Endodermal cell (in vitro differentiated cells): ENCODE results near the gene FMNL2. TPM values are rescaled to one million over a fixed set of nuclear protein-coding genes. Genes with fewer than 3 reads are reported as not detected.

Source experiments
- DNase-seq: peaks from one replicate; pipeline ENCODE4 v3.0.0-alpha.2; 2017
- H3K27ac ChIP-seq: 2 replicates; pipeline ENCODE4 v1.5.1; 2013; ENCODE audit warnings: mild to moderate bottlenecking, low read depth, low read length, moderate library complexity
- H3K27me3 ChIP-seq: 2 replicates; pipeline ENCODE4 v1.6.1; 2013; ENCODE audit warnings: mild to moderate bottlenecking, low read length, moderate library complexity; ENCODE audit not compliant: insufficient read depth, control insufficient read depth, poor library complexity, severe bottlenecking
- H3K36me3 ChIP-seq: 2 replicates; pipeline ENCODE4 v1.7.0; 2013; ENCODE audit warnings: mild to moderate bottlenecking, low read length, moderate library complexity; ENCODE audit not compliant: control insufficient read depth, insufficient read depth
- H3K4me1 ChIP-seq: one replicate; pipeline ENCODE4 v1.7.0; 2013; ENCODE audit warnings: low read length; ENCODE audit not compliant: control insufficient read depth, insufficient read depth
- H3K4me3 ChIP-seq: 2 replicates; pipeline ENCODE4 v1.5.1; 2013; ENCODE audit warnings: mild to moderate bottlenecking, low read length, moderate library complexity
- H3K9ac ChIP-seq: 2 replicates; pipeline ENCODE4 v1.6.1; 2013; ENCODE audit warnings: mild to moderate bottlenecking, low read length, moderate library complexity; ENCODE audit not compliant: poor library complexity, severe bottlenecking; ENCODE audit errors: extremely low read depth
- H3K9me3 ChIP-seq: 2 replicates; pipeline ENCODE4 v1.6.1; 2013; ENCODE audit warnings: mild to moderate bottlenecking, low read length, moderate library complexity; ENCODE audit not compliant: control insufficient read depth
- H3K27ac Mint-ChIP-seq: 2 replicates; pipeline ENCODE4 v1.8.0; 2020; ENCODE audit warnings: mixed read lengths
- H3K27me3 Mint-ChIP-seq: 2 replicates; pipeline ENCODE4 v1.8.0; 2021; ENCODE audit warnings: mild to moderate bottlenecking, mixed read lengths; ENCODE audit not compliant: insufficient read depth
- H3K36me3 Mint-ChIP-seq: 2 replicates; pipeline ENCODE4 v1.8.0; 2020; ENCODE audit warnings: low read depth, mixed read lengths
- H3K4me1 Mint-ChIP-seq: 2 replicates; pipeline ENCODE4 v1.8.0; 2020; ENCODE audit warnings: mixed read lengths
- H3K4me3 Mint-ChIP-seq: 2 replicates; pipeline ENCODE4 v1.8.0; 2020; ENCODE audit warnings: mild to moderate bottlenecking, moderate library complexity, mixed read lengths
- H3K9me3 Mint-ChIP-seq: 2 replicates; pipeline ENCODE4 v1.8.0; 2020; ENCODE audit warnings: mild to moderate bottlenecking, mixed read lengths
- WGBS, 2 experiments: methylation state at CpG; one replicate each; pipeline versions ENCODE4 v1.1.5 to v1.1.7; 2013; ENCODE audit warnings: missing lambda C conversion rate in 2 of 2, mixed read lengths in 1 of 2; ENCODE audit not compliant: insufficient coverage in 1 of 2, insufficient read length in 1 of 2; 5-methylcytosine and 5-hydroxymethylcytosine counted together
- total RNA-seq, 2 donors: library from RNA; stranded (reverse); fragmentation: NEBNext Ultra II Directional in 1 of 2; extraction: Animal tissue kit (Norgen Biotek cat#: 25700) in 1 of 2; gene quantifications; 2 replicates in 1 of 2; 3 replicates in 1 of 2; pipeline ENCODE4 v1.2.1, GENCODE V29; 2021
- TF ChIP-seq, protein P1 (sequence below): fragments of 200-600 bp; sonication (generic); conservative IDR thresholded peaks from 2 replicates; pipeline ENCODE4 v1.5.0; 2021; ENCODE audit warnings: antibody characterized with exemption, mild to moderate bottlenecking

Gene FMNL2
- total RNA-seq, 2 donors from 2014 or later = 49.4 to 51.8 TPM

DNA sequence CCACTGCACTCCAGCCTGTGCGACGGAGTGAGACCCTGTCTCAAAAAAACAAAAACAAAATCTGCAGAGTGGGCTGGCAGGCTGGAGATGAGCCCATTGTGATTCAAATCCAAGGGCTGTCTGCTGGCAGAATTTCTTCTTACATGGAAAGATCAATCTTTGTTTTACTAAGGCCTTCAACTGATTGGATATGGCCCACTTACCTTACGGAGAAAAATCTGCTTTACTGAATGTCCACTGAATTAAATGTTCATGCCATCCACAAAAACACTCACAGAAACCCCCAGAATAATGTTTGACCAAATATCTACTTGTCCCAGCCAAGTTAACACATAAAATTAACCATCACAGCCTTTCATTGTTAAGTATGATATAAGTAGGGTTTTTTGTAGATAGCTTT lies 8.3 kb upstream of the FMNL2 start:
- Mint-ChIP-seq H3K27me3 (no peaks in the 10 kb centered on the region), H3K27ac (no peak overlapping the region), H3K4me1 (peaks cover 3% of the 10 kb centered on the region), H3K9me3 (no peaks in the 10 kb centered on the region), H3K36me3 (no peaks in the 10 kb centered on the region), H3K4me3 (no peak overlapping the region)
- TF ChIP-seq, protein P1, sequence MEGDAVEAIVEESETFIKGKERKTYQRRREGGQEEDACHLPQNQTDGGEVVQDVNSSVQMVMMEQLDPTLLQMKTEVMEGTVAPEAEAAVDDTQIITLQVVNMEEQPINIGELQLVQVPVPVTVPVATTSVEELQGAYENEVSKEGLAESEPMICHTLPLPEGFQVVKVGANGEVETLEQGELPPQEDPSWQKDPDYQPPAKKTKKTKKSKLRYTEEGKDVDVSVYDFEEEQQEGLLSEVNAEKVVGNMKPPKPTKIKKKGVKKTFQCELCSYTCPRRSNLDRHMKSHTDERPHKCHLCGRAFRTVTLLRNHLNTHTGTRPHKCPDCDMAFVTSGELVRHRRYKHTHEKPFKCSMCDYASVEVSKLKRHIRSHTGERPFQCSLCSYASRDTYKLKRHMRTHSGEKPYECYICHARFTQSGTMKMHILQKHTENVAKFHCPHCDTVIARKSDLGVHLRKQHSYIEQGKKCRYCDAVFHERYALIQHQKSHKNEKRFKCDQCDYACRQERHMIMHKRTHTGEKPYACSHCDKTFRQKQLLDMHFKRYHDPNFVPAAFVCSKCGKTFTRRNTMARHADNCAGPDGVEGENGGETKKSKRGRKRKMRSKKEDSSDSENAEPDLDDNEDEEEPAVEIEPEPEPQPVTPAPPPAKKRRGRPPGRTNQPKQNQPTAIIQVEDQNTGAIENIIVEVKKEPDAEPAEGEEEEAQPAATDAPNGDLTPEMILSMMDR = no peak
- WGBS, 2 experiments = 94 to 100% methylated on average over 1 to 3 of the region's 3 CpGs
- no peaks in the 10 kb centered on the region for H3K4me1 ChIP-seq
- H3K4me3 ChIP-seq = no peak overlapping the region
- H3K36me3 ChIP-seq = no peaks in the 10 kb centered on the region
- DNase-seq = no peak
- H3K9me3 ChIP-seq = no peaks in the 10 kb centered on the region
- no peak overlapping the region for H3K9ac ChIP-seq
- H3K27me3 ChIP-seq = no peaks in the 10 kb centered on the region
- H3K27ac ChIP-seq = no peak overlapping the region

DNA sequence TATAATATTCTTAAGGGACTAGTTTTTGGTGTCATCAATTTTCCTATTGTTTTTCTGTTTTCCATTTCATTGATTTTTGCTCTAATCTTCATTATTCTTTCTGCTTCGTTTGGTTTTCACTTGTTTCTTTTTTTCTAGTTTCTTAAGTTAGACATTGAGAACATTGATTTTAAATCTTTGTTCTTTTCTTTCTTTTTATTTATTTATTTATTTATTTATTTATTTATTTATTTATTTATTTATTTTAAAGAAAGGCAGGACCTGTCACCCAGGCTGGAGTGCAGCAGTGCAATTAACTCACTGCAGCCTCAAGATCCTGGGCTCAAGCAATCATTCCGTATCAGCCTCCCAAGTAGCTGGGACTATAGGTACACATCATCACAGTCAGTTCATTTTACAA lies 7.0 kb upstream of the FMNL2 start:
- 90 to 99% methylated on average over 1 to 2 of the region's 2 CpGs for whole genome bisulfite sequencing, 2 experiments
- no peaks in the 10 kb centered on the region for H3K27me3 ChIP-seq
- H3K4me1 Mint-ChIP-seq = peaks cover 3% of the 10 kb centered on the region
- H3K27ac Mint-ChIP-seq = no peak overlapping the region
- DNase-seq = no peak
- no peaks in the 10 kb centered on the region for H3K36me3 ChIP-seq
- H3K27ac ChIP-seq = no peak overlapping the region
- H3K4me1 ChIP-seq = no peaks in the 10 kb centered on the region
- H3K9me3 ChIP-seq = no peaks in the 10 kb centered on the region
- H3K4me3 ChIP-seq = no peak overlapping the region
- H3K27me3 Mint-ChIP-seq = peaks cover 3% of the 10 kb centered on the region
- no peaks in the 10 kb centered on the region for H3K9me3 Mint-ChIP-seq
- H3K4me3 Mint-ChIP-seq = no peak overlapping the region
- TF ChIP-seq, protein P1 = no peak
- no peak overlapping the region for H3K9ac ChIP-seq
- H3K36me3 Mint-ChIP-seq = no peaks in the 10 kb centered on the region

DNA sequence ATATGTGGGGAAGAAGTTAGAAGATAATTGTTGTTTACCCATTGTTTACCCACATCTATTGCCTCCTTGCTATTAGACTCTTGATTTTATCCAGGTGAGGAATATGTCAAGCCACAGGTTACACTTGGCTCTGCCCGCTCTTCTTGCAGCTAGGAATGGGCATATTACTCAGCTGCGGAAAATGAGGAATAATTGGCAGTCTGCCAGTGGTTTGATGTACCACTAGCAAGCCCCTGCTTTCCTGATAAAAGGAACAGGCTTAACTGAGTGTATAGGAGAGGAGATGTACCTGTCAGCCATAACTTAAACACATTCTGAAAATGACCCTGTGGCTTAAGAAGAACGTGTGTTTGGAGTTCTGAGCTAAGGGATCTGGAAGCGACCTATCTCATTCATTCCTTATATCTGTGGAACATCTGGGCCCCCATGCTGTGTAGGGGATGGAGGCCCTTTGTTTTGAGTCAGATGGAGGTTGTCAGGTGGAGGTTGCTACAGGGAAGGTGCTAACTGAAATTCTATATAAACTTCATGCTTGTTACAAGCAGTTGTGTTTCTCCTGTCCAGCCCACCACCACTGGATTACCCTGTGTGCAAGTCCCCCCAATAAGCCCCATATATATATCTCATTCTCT lies 4.6 kb upstream of the FMNL2 start:
- 72 to 93% methylated on average over 2 to 4 of the region's 4 CpGs for WGBS, 2 experiments
- peaks cover 5% of the 10 kb centered on the region for H3K4me1 ChIP-seq
- Mint-ChIP-seq H3K9me3 (no peaks in the 10 kb centered on the region), H3K36me3 (no peaks in the 10 kb centered on the region), H3K27me3 (peaks cover 15% of the 10 kb centered on the region), H3K4me1 (peaks cover 5% of the 10 kb centered on the region), H3K27ac (no peak overlapping the region), H3K4me3 (no peak overlapping the region)
- no peak overlapping the region for H3K9ac ChIP-seq
- no peak overlapping the region for H3K4me3 ChIP-seq
- peak; percentile 55 for DNase-seq
- H3K27ac ChIP-seq = no peak overlapping the region
- no peaks in the 10 kb centered on the region for H3K36me3 ChIP-seq
- H3K27me3 ChIP-seq = peaks cover 9% of the 10 kb centered on the region
- no peaks in the 10 kb centered on the region for H3K9me3 ChIP-seq
- TF ChIP-seq, protein P1 = no peak
